ENCODE measurements around the gene SCUBE1. TPM values are rescaled to one million over a fixed set of nuclear protein-coding genes. Genes with fewer than 3 reads are reported as not detected.
A peak's percentile ranks its signal among the peaks of the same experiment; 100 is the strongest.

The SCUBE1 gene
- total RNA-seq, 4 donors from 2014 or later = 0.68 to 6.4 (median 1.7) TPM

- 88% methylated on average over 24 of the region's 25 CpGs; no CpG with 5 or more reads in 1 of the 2 donors for WGBS, 2 donors (ENCODE audit: low coverage in 1 of 2)
- Histone ChIP-seq H3K4me3 (no peak overlapping the region), H3K36me3 (no peaks in the 10 kb centered on the region), H3K4me1 (peaks cover 4 to 14% (median 9%) of the 10 kb centered on the region in 4 donors), H3K27ac (no peak overlapping the region), H3K27me3 (no peaks in the 10 kb centered on the region), H3K9me3 (no peaks in the 10 kb centered on the region)
- intact Hi-C loops (cut with DNase I; ENCODE audit: low total_unique reads) (loop anchor here (1.0 to 10.0 kb wide), 3 partner anchors 68 to 1727 kb away; no protein-coding TSS in a partner anchor), in situ Hi-C loops (cut with MboI; ENCODE audit: low pct_ligation_motif_present in 1 of 4, low pct_unique_long_range_greater_than_20kb in 1 of 4, low sequenced_read_pairs in 3 of 4) (loop anchor here in 3 of 4 donors (10.0 kb wide), 3 partner anchors 70 to 110 kb away; partner anchors contain the start of gene SCUBE1 (in 2 of the 3))
- DNase-seq = no peak
- TF ChIP-seq POLR2AphosphoS5 (IDR thresholded peaks at IDR 0.05) = no peak
- no peak for TF ChIP-seq POLR2A (IDR thresholded peaks at IDR 0.05)
- TF ChIP-seq EP300 (IDR thresholded peaks at IDR 0.05; ENCODE audit: low read depth) = no peak
- no peak for TF ChIP-seq CTCF (IDR thresholded peaks at IDR 0.05)
Measured at GRCh38 chr22:43274595-43275240, 68.5 kb downstream of the SCUBE1 start.

- intact Hi-C loops (cut with DNase I; ENCODE audit: low total_unique reads) = loop anchor here (1.0 to 10.0 kb wide), 2 partner anchors 68 to 111 kb away; no protein-coding TSS in a partner anchor
- Histone ChIP-seq H3K36me3 (no peaks in the 10 kb centered on the region), H3K9me3 (no peaks in the 10 kb centered on the region), H3K4me3 (no peak overlapping the region), H3K27me3 (no peaks in the 10 kb centered on the region), H3K4me1 (peaks cover 4 to 14% (median 9%) of the 10 kb centered on the region in 4 donors), H3K27ac (no peak overlapping the region)
- WGBS, 2 donors (ENCODE audit: low coverage in 1 of 2) = 3 to 22% methylated on average over 6 to 9 of the region's 9 CpGs
- TF ChIP-seq POLR2AphosphoS5 (IDR thresholded peaks at IDR 0.05) (no peak), CTCF (IDR thresholded peaks at IDR 0.05) (peak; percentile 62 to 83 (median 68))
- no peak for DNase-seq
- in situ Hi-C loops (cut with MboI; ENCODE audit: low pct_ligation_motif_present in 1 of 4, low pct_unique_long_range_greater_than_20kb in 1 of 4, low sequenced_read_pairs in 3 of 4) = loop anchor here in 3 of 4 donors (10.0 kb wide), 3 partner anchors 71 to 111 kb away; partner anchors contain the start of gene SCUBE1 (in 2 of the 3)
Measured at GRCh38 chr22:43273902-43274484, 69.2 kb downstream of the SCUBE1 start.

- Histone ChIP-seq H3K4me1 (peaks cover 0 to 4% (median 3%) of the 10 kb centered on the region in 4 donors), H3K36me3 (no peaks in the 10 kb centered on the region), H3K9me3 (no peaks in the 10 kb centered on the region), H3K27ac (peak overlapping the region in 2 of 4 donors; percentile 16 to 25), H3K4me3 (no peak overlapping the region), H3K27me3 (no peaks in the 10 kb centered on the region)
- WGBS, 2 donors (ENCODE audit: low coverage in 1 of 2) = 55% methylated on average over 12 of the region's 12 CpGs; no CpG with 5 or more reads in 1 of the 2 donors
- DNase-seq = no peak
- TF ChIP-seq CTCF (IDR thresholded peaks at IDR 0.05) (no peak), POLR2A (IDR thresholded peaks at IDR 0.05) (no peak), EP300 (IDR thresholded peaks at IDR 0.05; ENCODE audit: low read depth) (no peak), POLR2AphosphoS5 (IDR thresholded peaks at IDR 0.05) (no peak)
- in situ Hi-C loops (cut with MboI; ENCODE audit: low pct_ligation_motif_present in 1 of 4, low pct_unique_long_range_greater_than_20kb in 1 of 4, low sequenced_read_pairs in 3 of 4) (loop anchor here in 3 of 4 donors (10.0 kb wide), 3 partner anchors 72 to 112 kb away; partner anchors contain the start of gene SCUBE1 (in 2 of the 3)), intact Hi-C loops (cut with DNase I; ENCODE audit: low total_unique reads) (loop anchor here (10.0 kb wide), 1 partner anchor 112 kb away; no protein-coding TSS in a partner anchor)
Measured at GRCh38 chr22:43272869-43273318, 70.3 kb downstream of the SCUBE1 start.

- Histone ChIP-seq H3K36me3 (no peaks in the 10 kb centered on the region), H3K4me1 (no peaks in the 10 kb centered on the region), H3K27ac (no peak overlapping the region), H3K9me3 (no peaks in the 10 kb centered on the region), H3K27me3 (no peaks in the 10 kb centered on the region), H3K4me3 (no peak overlapping the region)
- DNase-seq = no peak
- intact Hi-C loops (cut with DNase I; ENCODE audit: low total_unique reads) = loop anchor here (10.0 kb wide), 1 partner anchor 112 kb away; no protein-coding TSS in a partner anchor
- WGBS, 2 donors (ENCODE audit: low coverage in 1 of 2) = 50 to 69% methylated on average over 2 to 12 of the region's 12 CpGs
- no peak for TF ChIP-seq POLR2A (IDR thresholded peaks at IDR 0.05)
- no peak for TF ChIP-seq EP300 (IDR thresholded peaks at IDR 0.05; ENCODE audit: low read depth)
- TF ChIP-seq CTCF (IDR thresholded peaks at IDR 0.05) = no peak
- no peak for TF ChIP-seq POLR2AphosphoS5 (IDR thresholded peaks at IDR 0.05)
- in situ Hi-C loops (cut with MboI; ENCODE audit: low pct_ligation_motif_present in 1 of 4, low pct_unique_long_range_greater_than_20kb in 1 of 4, low sequenced_read_pairs in 3 of 4) = loop anchor here in 3 of 4 donors (10.0 kb wide), 3 partner anchors 72 to 112 kb away; partner anchors contain the start of gene SCUBE1 (in 2 of the 3)
Measured at GRCh38 chr22:43272301-43272700, 70.9 kb downstream of the SCUBE1 start.
